NCI-H1694 treated with DMSO at 0.1 percent for 48 hours (cell line): ENCODE measurements around the gene ATAT1.

Experiments used
- DNase-seq: peaks from one replicate; lab custom pipeline; 2025; lab: John Stamatoyannopoulos, UW

ATAT1 gene

DNA sequence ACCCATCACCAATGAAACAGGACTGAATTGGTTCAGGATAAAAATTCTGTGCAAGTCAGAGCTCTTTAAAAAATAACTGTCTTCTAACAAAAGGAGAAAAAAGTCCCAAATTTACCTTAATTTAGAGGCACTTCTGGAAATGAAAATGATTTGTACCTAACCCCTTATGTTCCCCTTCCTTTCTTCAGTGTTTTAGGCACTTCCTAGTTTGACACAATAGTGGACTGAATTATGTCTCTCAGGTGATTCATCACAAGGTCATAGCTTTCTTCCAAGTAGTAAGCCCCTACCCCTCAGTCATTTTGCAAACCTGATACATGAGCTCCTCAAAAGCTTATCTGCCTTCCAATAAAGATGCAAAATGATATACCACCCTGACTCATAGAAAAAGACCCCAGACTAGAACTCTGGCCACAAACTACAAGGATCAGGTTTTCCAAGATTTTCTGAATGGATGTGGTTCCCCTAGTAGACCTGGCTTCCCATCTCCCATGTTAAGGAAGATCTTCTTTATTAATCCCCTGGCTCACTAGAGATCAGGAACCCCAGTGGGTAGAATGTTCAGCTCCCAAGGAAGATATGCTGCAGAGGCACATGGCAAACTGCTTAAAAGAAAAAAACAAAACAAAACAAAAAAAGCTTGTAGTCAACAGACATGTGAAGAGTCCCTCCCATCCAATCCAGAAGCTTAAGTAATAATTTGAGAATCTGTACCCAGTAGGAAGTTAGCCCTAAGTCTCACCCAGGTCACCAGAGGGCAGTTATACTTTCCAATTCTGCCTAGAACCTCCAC is 13.2 kb upstream of the ATAT1 start:
- no peak for DNase-seq

DNA sequence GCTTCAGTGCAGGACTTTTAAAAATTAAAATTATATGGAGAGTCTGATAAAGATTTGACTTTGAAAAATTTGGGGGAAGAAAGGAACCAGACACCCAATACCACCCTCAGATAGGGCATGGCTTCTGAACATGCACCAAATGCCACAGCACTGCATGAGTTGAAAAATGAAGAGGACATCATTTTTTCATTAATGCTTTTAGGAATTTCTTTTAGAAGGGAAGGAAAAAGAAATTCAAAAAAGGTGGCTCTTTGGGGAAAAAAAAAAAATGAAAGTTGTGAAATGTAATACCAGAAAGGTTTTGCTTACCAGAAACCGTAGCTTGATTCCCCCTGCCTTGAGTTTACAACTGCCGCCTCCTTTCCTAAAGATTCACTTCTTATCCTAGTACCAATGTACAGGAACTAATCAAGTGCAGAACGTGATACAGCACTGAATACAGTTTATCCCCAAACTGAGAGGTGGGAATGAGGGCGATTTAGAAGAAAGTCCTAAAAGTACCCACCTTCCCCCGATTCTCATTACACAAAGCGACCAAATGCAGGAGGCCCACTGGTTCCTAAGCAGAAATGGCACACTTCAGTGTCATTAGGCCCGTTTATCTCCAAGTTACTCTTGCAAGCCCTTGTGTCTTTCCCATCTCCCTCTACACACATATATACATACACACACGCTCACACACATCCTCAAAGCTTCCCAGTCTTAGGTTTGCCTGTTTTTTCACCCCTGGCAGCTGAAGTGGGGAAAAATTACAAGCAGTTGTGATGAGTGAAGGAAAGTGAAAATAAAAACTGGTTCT is 12.4 kb upstream of the ATAT1 start:
- DNase-seq, result no peak

DNA sequence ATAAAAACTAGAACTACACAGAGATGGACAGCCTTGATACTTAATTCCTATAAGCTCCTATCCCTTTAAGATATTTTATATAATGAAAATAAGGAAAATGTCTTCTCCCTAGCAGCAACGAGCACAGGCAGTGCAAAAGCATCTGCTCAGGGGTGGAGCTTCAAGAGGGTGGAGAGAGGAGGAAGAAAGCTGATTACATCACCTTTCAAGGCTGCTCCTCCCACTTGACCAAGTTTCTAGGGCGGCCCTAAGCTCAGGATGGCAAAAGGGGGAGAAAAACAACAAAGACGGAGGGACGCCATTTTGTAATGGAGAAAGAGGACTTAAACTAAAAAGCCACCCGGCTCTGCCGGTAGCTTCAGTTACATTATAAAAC is 11.8 kb upstream of the ATAT1 start:
- peak; percentile 96 for DNase-seq

DNA sequence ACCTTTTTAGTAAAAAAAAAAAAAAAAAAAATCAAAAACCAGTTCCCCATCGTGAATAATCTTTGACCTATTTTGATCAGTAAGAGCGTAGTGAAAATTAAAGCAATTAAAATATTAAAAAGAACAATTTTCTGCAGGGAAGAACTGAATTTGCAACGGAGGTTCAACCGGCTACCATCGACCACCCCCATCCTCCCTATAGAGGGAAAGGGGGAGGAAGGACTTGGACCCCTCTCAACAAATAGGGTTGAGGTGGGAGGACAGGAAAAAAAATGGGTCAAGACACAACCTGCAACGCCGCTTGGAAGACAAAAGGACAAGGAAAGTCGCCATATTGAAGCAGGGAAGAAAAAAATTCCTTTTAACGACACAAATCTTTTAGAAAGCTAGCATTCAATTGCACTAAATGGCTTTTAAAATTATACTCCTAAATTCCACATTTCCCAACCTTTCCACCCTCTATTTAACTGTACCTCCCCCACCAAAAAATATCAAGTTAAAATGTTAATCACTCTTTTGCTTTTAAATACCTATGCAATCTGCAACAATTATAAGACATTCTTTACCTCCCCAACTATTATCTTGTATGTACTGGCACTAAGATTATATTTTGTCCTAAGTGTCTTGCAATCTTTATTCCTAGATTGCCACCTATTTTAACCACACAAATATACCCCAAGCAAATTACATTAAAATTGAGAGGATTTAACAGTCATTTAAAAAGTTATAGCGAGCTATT is 11.3 kb upstream of the ATAT1 start:
- DNase-seq, result peak; percentile 83

DNA sequence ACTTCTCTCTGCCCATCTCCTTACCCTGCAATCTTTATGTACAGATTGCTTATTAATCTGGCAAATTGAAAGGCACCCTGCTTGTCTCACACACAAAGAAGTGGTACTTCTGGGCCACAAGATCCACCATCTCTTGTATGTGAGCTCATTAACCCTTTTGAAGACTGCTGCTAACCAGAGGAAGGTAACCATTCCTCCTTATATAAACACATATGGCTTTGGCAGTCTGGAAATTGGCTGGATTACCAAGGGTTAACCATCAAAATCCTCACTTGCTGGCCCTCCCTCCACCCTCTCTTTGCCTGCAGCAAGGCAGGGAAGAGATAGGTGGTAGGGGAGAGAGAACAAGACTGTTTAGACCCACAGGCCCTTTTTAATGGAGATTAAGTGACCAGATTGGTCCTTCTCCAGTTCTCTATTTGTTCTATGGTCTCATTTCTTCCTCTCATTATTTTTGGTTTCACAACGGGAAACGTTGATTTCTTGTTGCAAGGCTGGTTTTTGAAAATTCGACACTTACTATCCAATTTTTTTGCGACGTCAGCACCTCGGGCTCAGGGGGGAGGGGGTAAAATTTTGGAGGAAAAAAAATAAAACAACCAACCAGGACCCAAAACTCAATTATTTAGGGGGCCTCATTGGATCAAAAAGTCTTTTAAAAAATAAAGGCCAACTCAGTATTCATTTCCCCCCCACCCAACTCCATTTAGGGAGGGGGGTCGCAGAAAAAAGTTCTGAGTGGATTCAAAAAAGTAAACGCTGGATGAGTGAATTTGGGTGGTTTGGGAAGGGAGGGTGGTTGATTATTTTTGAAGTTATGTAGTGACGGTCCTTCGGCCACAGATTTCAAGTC is 10.5 kb upstream of the ATAT1 start:
- DNase-seq, result peak; percentile 38

DNA sequence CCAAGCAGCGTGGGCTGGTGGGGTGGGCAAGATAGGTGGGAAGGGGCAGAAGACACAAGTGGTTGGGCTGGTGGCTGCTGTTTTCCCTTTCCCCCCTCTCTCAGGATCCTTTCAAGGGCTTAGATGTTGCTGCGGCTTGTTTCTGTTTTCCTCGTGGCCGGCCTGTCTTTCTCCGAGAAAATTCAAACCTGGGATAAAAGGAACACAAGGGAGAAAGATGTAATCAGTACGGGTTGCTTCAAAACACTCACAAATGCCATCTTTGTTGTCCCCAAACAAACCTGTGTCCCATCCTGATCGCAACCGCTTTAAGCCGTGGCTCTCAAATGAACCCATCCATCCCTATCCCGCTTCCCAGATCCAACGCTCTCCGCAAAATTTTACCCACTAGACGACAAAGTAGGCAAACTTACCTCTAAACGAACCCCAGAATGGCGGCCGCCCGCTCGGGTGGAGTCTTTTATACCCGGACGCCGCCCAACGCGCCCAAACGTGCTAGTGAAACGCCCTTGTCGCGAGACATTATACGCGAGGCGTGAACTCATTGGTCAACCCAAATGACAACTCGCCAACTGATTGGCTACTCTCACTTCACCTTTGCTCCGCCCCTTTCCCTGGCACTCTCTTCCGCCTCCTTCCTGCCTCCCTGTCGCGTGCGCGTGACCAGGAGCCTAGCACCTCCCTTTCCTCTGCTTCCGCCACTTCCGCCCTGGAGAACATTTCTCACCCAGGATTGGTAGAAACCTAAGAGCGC is 9.7 kb upstream of the ATAT1 start, which contains the start of gene PPP1R10:
TSS of gene PPP1R10 (minus strand) at position 433 of the 754 bp plus-strand sequence. CDS start 7,299 bp downstream, outside the sequence.
- peak; percentile 98 for DNase-seq

DNA sequence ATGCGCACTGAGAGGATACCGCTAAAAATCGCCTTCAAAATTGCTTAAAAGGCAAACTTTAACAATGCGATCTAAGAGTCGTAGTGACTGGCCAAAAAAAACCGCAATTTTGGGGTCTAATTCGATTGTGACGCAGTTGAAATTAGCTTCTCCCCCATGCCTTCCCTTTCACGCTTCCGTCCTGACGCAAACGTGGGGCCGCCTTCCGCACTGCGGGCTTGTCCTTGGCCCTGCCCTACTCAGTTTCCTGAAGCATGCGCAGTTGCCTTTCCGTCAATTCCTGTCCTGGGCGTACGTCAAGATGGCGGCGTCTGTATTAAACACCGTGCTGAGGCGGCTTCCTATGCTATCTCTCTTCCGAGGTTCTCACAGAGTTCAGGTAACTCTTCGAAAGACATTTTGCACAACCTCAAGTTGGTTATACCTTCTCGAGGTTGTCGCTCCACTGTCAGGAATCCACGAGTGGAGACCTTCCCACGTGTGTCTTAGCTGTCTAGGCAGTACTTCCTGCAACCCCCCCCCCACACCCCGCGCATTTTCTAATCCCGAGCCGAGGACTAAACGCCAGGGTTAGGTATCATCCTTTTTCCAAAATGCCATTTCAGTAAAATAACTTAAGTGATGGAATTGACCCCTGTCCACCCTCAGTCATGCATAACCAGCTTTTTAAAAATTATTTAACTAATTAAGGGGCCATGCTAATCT is 9.0 kb upstream of the ATAT1 start, which contains the start of gene MRPS18B:
TSS of gene MRPS18B (plus strand) at position 276 of the 705 bp plus-strand sequence. CDS start at position 302, 26 bp downstream.
- peak; percentile 97 for DNase-seq

DNA sequence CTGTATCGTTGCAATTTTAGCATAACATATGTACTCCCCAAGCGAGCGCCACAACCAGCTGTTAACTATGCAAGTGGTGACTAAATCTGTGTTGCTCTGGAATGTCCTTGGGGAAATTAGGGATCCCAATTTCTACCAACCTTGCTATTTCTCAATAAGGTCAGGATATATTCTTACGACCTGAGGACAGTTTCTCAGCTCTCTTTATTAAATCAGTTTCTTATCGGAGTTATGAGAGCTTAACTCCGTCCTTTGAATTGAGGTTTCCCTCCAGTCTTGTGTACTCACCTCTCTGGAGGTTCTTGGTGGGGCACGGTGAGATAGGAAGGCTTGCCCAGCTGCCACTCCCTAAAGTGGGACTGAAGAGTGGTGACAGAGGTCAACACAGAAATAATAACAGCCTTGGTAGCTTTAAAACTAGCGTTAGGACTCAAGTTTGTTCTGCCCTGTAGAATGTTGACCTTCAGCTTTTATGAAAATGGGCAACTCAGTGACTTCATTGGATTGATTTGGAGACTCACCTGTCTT is 8.3 kb upstream of the ATAT1 start:
- no peak for DNase-seq

DNA sequence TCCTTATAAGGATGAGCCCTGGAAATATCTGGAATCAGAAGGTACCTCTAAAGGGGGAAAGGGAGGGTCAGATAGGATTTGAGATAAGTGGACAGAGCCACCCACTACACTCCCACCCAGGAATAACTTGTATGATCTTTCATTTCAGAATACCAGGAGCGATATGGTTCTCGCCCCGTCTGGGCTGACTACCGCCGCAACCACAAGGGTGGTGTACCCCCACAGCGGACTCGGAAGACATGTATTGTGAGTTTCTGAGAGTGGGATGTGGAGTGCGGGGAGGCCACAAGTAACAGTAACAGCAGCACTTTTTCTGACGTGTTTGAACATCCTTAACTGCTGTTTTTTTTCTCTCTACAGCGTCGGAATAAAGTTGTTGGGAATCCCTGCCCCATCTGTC is 7.1 kb upstream of the ATAT1 start:
- no peak for DNase-seq

DNA sequence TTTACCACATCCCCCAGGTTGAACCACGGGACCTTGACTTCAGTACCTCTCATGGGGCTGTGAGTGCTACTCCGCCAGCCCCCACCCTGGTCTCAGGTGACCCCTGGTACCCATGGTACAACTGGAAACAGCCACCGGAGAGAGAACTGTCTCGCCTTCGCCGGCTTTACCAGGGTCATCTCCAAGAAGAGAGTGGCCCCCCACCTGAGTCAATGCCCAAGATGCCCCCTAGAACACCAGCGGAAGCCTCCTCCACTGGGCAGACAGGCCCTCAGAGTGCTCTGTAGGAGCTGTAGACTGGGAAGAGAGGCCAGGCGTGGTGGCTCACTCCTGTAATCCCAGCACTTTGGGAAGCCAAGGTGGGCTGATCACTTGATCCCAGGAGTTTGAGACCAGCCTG is 1.2 kb upstream of the ATAT1 start:
- DNase-seq, result no peak

DNA sequence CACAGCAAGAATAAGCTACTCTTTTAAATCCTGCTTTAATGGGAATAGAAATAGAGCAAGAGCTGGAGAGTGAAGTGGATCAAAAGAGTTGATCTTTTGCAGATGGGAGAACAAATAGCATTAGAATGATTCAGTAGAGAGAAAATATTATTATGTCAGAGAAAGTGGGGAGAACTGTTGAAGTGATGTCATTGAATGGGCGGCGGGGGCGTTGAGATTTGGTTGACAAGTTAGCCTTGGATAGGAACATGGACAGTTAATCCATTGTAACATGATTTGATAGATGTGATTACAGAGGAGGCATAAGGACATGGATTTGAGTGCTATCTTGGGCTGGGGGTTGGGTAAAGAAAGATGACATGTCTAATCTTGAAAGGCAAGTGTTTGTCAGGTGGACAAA is 9.2 kb downstream of the ATAT1 start:
- DNase-seq, result no peak

DNA sequence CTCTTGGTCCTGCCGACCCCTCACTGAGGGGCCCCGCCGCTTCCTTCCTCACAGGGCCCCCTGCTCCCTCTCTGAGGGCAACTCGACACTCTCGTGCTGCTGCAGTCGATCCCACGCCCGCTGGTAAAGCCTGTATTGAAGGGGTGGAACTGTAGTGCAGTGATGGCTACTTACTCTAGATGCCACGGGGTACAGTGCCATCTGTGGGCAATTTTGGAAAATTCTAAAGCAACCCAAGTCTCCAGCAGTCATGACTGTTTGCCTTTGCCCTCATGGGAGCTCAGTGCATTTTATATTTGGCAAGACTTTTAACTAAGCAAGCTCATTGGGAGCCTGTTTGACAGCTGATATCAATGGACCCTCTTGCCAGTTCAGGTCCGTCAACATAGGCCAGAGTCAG is 13.8 kb downstream of the ATAT1 start:
- DNase-seq, result no peak

DNA sequence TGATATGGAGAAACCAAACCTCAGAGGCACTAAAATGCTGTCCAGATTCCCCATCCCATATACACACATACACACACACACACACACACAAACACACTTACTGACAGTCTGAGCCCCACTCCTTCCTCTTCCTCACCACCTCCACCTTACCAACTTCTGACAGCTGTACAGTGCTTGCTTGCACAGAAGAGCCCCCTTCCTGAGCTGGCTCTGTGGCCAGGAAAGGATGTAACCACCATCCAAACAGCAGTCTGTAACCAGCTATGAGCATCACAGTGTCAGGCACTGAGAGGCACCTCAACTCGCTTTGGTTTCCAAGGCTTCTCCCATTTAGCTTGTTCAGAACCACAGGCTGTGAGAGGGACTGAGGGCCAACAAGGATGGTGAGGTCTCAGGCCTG is 14.4 kb downstream of the ATAT1 start:
- no peak for DNase-seq

DNA sequence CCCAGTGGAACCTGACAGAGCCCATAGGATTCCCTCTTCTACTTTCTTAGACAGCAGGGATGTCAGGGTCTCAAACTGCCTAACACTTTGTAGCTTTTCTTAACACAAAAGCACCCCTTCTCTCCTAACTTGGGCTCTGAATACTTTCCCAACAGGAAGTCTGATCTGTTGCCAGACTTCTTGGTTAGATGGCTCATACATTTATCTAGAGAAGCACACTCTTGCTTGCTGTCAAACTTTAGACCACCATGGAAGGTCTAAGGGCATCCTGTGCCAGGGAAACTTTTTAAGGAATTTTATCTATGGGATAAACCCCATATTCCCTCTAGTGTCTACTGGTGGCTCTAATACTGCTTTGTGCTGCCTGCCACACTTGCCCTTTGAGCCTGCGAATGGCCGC is 17.0 kb downstream of the ATAT1 start:
- no peak for DNase-seq

DNA sequence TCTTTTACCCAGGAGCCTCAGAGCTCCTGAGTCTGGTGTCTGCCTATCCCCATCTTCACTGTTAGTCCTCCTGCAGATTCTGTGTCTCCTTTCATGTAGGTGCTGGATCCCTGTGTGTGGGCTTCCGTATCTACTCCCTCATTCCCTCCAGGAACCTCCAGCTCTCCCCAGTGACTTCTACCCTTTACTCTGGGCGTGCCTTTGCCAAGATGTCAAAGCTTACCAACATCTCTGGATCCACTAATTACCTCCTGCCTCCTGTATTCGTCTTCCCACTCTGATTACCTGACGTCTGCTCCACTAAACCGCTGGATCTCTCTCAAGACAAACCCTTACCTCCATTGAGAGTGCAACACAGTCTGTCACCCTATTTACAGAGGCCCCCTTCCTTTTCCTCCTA is 18.1 kb downstream of the ATAT1 start:
- no peak for DNase-seq

DNA sequence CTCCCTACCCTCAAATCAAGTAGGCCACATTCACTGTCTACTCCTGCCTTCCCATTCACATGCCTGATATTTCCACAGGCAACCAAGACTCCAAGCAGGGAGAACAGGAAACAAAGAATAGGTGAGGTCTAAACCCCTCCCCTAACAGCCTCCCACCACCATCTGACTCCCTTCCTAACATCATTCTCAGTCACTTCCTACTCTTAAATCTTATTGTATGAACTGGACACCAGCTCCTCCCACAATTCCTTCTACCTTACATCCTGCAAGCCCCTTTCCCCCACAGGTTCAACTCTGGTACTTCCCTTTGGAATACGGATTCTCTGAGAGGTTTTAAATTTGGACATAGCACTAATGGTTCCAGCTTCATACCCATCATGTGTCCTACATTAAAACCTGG is 19.3 kb downstream of the ATAT1 start:
- no peak for DNase-seq

DNA sequence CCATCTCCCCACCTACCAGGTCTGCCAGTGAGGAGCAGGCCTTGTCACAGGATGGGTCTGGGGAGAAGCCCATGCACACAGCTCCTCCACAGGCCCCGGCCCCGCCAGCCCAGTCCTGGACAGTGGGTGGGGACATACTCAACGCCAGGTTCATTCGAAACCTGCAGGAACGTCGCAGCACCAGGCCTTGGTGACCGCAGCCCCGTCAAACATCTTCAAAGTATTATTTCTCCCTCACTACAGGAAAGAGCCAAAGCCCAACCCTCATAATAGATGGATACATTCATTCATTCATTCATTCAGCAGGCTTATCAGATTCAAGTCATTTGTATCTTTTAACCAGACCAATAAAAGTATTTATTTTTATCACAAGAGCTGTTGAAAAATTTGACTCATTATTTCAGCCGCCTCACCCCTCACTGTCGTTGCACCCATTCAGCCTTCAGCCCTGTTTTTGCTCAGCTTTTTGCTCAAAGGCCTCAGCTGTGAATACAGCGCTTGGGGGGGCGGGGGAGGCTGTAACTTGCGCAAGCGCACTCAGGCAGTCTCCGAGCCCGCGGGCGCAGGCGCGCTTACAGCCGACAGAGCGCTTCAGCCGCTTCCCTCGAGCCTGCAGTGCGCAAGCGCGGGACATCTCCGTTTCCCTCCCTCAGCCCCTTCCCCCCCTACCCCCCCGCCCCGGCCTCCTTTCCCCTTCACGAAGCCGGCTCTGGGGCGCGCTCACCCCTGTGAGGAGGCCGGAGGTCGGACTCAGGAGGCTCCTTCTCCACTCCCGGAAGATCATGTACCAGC is 20.0 kb downstream of the ATAT1 start, which contains the start of gene C6orf136:
TSS of gene C6orf136 (plus strand) at position 684 of the 792 bp plus-strand sequence. CDS start at position 783, 99 bp downstream.
- DNase-seq, result peak; percentile 66

DNA sequence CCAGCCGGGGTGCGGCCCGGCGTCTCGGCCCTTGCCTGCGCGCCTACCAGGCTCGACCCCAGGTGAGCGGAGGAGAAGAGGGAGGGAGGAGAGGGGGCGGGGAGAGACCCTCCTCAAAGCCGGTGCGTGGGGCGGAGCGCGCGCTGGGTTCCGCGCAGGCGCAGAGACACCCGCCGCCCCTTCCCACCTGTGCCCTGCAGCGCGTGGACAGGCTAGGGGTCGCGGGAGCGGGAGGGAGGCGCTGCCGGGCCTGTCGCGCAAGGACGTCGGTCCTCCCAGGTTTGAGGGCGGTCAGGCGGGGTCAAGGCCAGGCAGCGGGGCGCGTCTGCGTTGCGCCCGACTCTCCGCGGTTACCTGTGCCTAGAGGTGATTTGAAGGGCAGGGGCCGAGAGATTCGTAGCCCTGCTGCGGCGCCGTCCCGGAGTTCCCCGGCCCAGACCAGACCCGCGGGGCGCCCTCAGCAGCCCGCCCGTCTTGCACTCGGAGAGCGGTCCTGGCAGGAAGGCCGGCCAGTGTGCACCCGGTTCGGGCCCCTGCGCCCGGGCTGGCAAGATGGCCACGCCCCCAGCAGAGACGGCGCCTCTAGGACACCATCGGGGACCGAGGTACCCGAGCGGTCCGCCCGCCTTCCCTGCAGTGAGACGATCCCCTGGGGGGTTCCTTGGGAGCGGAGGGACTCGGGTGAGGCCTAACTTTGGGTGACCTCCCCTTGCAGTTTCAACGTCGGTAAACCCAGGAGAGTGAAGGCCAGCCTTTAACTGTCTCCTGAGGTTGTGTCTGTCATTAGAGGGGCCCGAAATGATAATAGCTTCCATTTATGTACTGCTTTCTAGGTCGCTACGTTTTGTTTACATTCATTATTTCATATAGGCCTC is 20.8 kb downstream of the ATAT1 start:
- peak; percentile 66 for DNase-seq
